ENCODE measurements around the gene MBD3L2. TPM values are rescaled to one million over a fixed set of nuclear protein-coding genes. Genes with fewer than 3 reads are reported as not detected.
"Not testable (repeated sequence)": the region's sequence is repeated elsewhere in the genome, so short reads cannot be mapped to it uniquely, and the experiment has no call there.

The MBD3L2 gene
- total RNA-seq, 1 donor from 2014 or later = not detected

DNA sequence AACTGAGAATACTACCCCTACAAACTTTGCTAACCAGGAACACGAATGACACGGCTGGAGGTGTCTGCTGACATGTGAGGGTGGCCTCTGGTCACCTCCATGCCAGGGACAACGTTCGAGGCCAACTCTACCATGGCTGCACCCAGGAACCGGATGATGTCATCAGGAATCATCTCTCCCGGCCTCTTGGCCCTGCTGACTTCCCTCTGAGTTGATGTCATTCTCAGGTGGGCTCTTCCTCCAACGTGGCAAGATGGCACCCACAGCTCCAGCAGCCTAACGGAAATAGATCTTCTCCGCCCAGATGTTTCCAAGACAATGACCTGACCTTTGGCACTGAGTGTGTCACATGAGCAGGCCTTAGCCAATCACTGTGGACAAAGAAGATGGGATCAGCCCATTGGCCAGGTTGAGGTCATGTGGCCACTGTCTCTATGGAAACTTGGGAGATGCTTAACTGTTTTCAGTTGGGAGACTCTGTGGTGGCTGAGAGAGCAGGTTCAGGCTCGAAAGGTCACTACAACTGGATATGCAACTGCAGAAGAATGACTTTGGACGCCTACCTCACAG is 42.9 kb upstream of the MBD3L2 start:
- Mint-ChIP-seq H3K4me3 (ENCODE audit: unreplicated experiment) (no peak overlapping the region), H3K4me1 (ENCODE audit: unreplicated experiment) (no peaks in the 10 kb centered on the region), H3K27me3 (ENCODE audit: unreplicated experiment) (no peaks in the 10 kb centered on the region), H3K27ac (ENCODE audit: unreplicated experiment) (no peak overlapping the region), H3K36me3 (ENCODE audit: low read depth, unreplicated experiment) (peaks cover 5% of the 10 kb centered on the region), H3K9me3 (ENCODE audit: unreplicated experiment) (peaks cover 20% of the 10 kb centered on the region)
- no peak for TF ChIP-seq CTCF (IDR thresholded peaks at IDR 0.05; ENCODE audit: unreplicated experiment)
- DNase-seq (ENCODE audit: low spot score) = no peak

GRCh38 chr19:7007859-7008258 is 41.3 kb upstream of the MBD3L2 start:
- TF ChIP-seq CTCF (IDR thresholded peaks at IDR 0.05; ENCODE audit: unreplicated experiment) = no peak
- no peak overlapping the region for H3K27ac Mint-ChIP-seq (ENCODE audit: unreplicated experiment)
- H3K4me1 Mint-ChIP-seq (ENCODE audit: unreplicated experiment) = no peaks in the 10 kb centered on the region
- no peak for DNase-seq (ENCODE audit: low spot score)
- H3K4me3 Mint-ChIP-seq (ENCODE audit: unreplicated experiment) = no peak overlapping the region
- no peaks in the 10 kb centered on the region for H3K27me3 Mint-ChIP-seq (ENCODE audit: unreplicated experiment)
- peaks cover 6% of the 10 kb centered on the region for H3K36me3 Mint-ChIP-seq (ENCODE audit: low read depth, unreplicated experiment)
- H3K9me3 Mint-ChIP-seq (ENCODE audit: unreplicated experiment) = peaks cover 17% of the 10 kb centered on the region

GRCh38 chr19:7010722-7011593 is 38.2 kb upstream of the MBD3L2 start:
- peaks cover 6% of the 10 kb centered on the region for H3K36me3 Mint-ChIP-seq (ENCODE audit: low read depth, unreplicated experiment)
- H3K27me3 Mint-ChIP-seq (ENCODE audit: unreplicated experiment) = no peaks in the 10 kb centered on the region
- H3K9me3 Mint-ChIP-seq (ENCODE audit: unreplicated experiment) = peaks cover 12% of the 10 kb centered on the region
- H3K4me3 Mint-ChIP-seq (ENCODE audit: unreplicated experiment) = peak overlapping the region; percentile 62
- no peak overlapping the region for H3K27ac Mint-ChIP-seq (ENCODE audit: unreplicated experiment)
- TF ChIP-seq CTCF (IDR thresholded peaks at IDR 0.05; ENCODE audit: unreplicated experiment) = no peak
- H3K4me1 Mint-ChIP-seq (ENCODE audit: unreplicated experiment) = no peaks in the 10 kb centered on the region
- no peak for DNase-seq (ENCODE audit: low spot score)

- no peak for DNase-seq (ENCODE audit: low spot score)
- Mint-ChIP-seq H3K36me3 (ENCODE audit: low read depth, unreplicated experiment) (peaks cover 6% of the 10 kb centered on the region), H3K27ac (ENCODE audit: unreplicated experiment) (no peak overlapping the region), H3K9me3 (ENCODE audit: unreplicated experiment) (peaks cover 13% of the 10 kb centered on the region), H3K4me1 (ENCODE audit: unreplicated experiment) (no peaks in the 10 kb centered on the region), H3K27me3 (ENCODE audit: unreplicated experiment) (no peaks in the 10 kb centered on the region), H3K4me3 (ENCODE audit: unreplicated experiment) (no peak overlapping the region)
- no peak for TF ChIP-seq CTCF (IDR thresholded peaks at IDR 0.05; ENCODE audit: unreplicated experiment)
Measured at GRCh38 chr19:7013678-7014077, 35.4 kb upstream of the MBD3L2 start.

GRCh38 chr19:7018828-7019227 is 30.3 kb upstream of the MBD3L2 start:
- H3K4me1 Mint-ChIP-seq (ENCODE audit: unreplicated experiment) = no peaks in the 10 kb centered on the region
- no peaks in the 10 kb centered on the region for H3K36me3 Mint-ChIP-seq (ENCODE audit: low read depth, unreplicated experiment)
- no peak overlapping the region for H3K4me3 Mint-ChIP-seq (ENCODE audit: unreplicated experiment)
- H3K9me3 Mint-ChIP-seq (ENCODE audit: unreplicated experiment) = peaks cover 5% of the 10 kb centered on the region
- no peak for DNase-seq (ENCODE audit: low spot score)
- TF ChIP-seq CTCF (IDR thresholded peaks at IDR 0.05; ENCODE audit: unreplicated experiment) = no peak
- H3K27ac Mint-ChIP-seq (ENCODE audit: unreplicated experiment) = no peak overlapping the region
- no peaks in the 10 kb centered on the region for H3K27me3 Mint-ChIP-seq (ENCODE audit: unreplicated experiment)

- H3K4me3 Mint-ChIP-seq (ENCODE audit: unreplicated experiment); H3K36me3 Mint-ChIP-seq (ENCODE audit: low read depth, unreplicated experiment); DNase-seq (ENCODE audit: low spot score); H3K27ac Mint-ChIP-seq (ENCODE audit: unreplicated experiment); H3K4me1 Mint-ChIP-seq (ENCODE audit: unreplicated experiment); H3K9me3 Mint-ChIP-seq (ENCODE audit: unreplicated experiment); H3K27me3 Mint-ChIP-seq (ENCODE audit: unreplicated experiment): not testable (repeated sequence)
Measured at GRCh38 chr19:7021331-7021730, 27.8 kb upstream of the MBD3L2 start, which contains the start of gene MBD3L2B. Gene MBD3L2B (minus strand): TSS chr19:7021431. CDS start chr19:7021397, 34 bp downstream.

DNA sequence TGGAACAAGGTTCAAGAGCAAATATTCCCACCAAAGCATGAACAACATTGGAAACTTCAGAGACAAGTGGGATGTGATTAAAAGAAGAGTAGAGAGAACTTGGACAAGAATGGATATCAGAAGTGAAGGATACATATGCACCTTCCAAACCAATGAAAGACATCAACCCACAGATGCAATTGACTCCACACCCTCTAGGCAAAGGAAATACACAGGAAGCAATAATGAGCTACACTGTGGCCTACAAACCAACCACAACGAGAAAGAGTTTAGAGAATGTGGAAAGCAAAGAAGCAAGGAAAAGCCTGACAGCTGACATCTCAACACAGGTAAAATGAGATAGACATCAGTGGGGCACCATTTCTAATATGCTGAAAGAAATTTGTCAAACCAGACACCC is 20.3 kb upstream of the MBD3L2 start:
- not testable (repeated sequence) for H3K36me3 Mint-ChIP-seq (ENCODE audit: low read depth, unreplicated experiment); DNase-seq (ENCODE audit: low spot score)

More for the DNA sequence above, 20.3 kb upstream of the MBD3L2 start:
- H3K27ac Mint-ChIP-seq (ENCODE audit: unreplicated experiment); H3K4me1 Mint-ChIP-seq (ENCODE audit: unreplicated experiment); H3K27me3 Mint-ChIP-seq (ENCODE audit: unreplicated experiment); H3K9me3 Mint-ChIP-seq (ENCODE audit: unreplicated experiment); H3K4me3 Mint-ChIP-seq (ENCODE audit: unreplicated experiment): not testable (repeated sequence)

Data from endothelial cell (in vitro differentiated cells).